COLO668 (cell line): ENCODE measurements around the gene B4GALNT3.

Experiments used
- DNase-seq: peaks from one replicate; lab custom pipeline; 2025; ENCODE audit not compliant: unreplicated experiment; lab: John Stamatoyannopoulos, UW

B4GALNT3 gene

GRCh38 chr12:556498-556897 is 96.8 kb downstream of the B4GALNT3 start:
- DNase-seq, result no peak

GRCh38 chr12:558580-558979 is 98.8 kb downstream of the B4GALNT3 start:
- no peak for DNase-seq

GRCh38 chr12:559208-559905 is 99.6 kb downstream of the B4GALNT3 start:
- DNase-seq, result no peak

GRCh38 chr12:559906-560455 is 100.2 kb downstream of the B4GALNT3 start:
- DNase-seq, result no peak

GRCh38 chr12:560691-561390 is 101.1 kb downstream of the B4GALNT3 start:
- DNase-seq, result no peak

GRCh38 chr12:561391-561705 is 101.6 kb downstream of the B4GALNT3 start:
- DNase-seq, result no peak

GRCh38 chr12:561908-562593 is 102.3 kb downstream of the B4GALNT3 start:
- no peak for DNase-seq

- DNase-seq, result no peak
Measured at GRCh38 chr12:562634-563033, 102.9 kb downstream of the B4GALNT3 start.

GRCh38 chr12:563250-563781 is 103.6 kb downstream of the B4GALNT3 start:
- no peak for DNase-seq

GRCh38 chr12:563787-564298 is 104.1 kb downstream of the B4GALNT3 start:
- no peak for DNase-seq

GRCh38 chr12:565161-565560 is 105.4 kb downstream of the B4GALNT3 start:
- no peak for DNase-seq

- no peak for DNase-seq
Measured at GRCh38 chr12:565589-566105, 105.9 kb downstream of the B4GALNT3 start.

- DNase-seq, result no peak
Measured at GRCh38 chr12:568486-568885, 108.7 kb downstream of the B4GALNT3 start.

GRCh38 chr12:569091-569676 is 109.4 kb downstream of the B4GALNT3 start:
- no peak for DNase-seq

GRCh38 chr12:569803-570434 is 110.2 kb downstream of the B4GALNT3 start:
- peak; percentile 89 for DNase-seq

- no peak for DNase-seq
Measured at GRCh38 chr12:570435-570920, 110.7 kb downstream of the B4GALNT3 start.

GRCh38 chr12:570921-571794 is 111.4 kb downstream of the B4GALNT3 start:
- no peak for DNase-seq

GRCh38 chr12:571795-572531 is 112.2 kb downstream of the B4GALNT3 start:
- DNase-seq, result no peak

- DNase-seq, result no peak
Measured at GRCh38 chr12:572532-572899, 112.8 kb downstream of the B4GALNT3 start.
